GM12878 (cell line): ENCODE results near the gene COA3. TPM values are rescaled to one million over a fixed set of nuclear protein-coding genes. Genes with fewer than 3 reads are reported as not detected.
A peak's percentile ranks its signal among the peaks of the same experiment; 100 is the strongest.

Experiments used
- CBFB ChIP-seq: IDR thresholded peaks from 2 replicates; pipeline ENCODE4 v1.6.1; 2016; ENCODE audit warnings: antibody characterized with exemption, low read depth
- ETV6 ChIP-seq, 2 experiments: fragments of 450-650 bp in 1 of 2; IDR thresholded peaks in 1 of 2; conservative IDR thresholded peaks in 1 of 2; 2 replicates each; pipeline ENCODE4 v1.6.1; 2014; ENCODE audit warnings: antibody characterized with exemption in 1 of 2, borderline replicate concordance in 1 of 2, low read depth in 1 of 2, mild to moderate bottlenecking in 1 of 2, moderate library complexity in 1 of 2
- POLR2AphosphoS5 ChIP-seq: IDR thresholded peaks from 2 replicates; pipeline ENCODE4 v1.6.1; 2011; ENCODE audit warnings: mild to moderate bottlenecking, low read length, inconsistent platforms
- polyA plus RNA-seq, 11 experiments: library from polyadenylated mRNA; depleted of rRNA in 4 of 11; unstranded in 6 of 11; stranded (reverse) in 5 of 11; fragments of >200 nt; fragmentation: Nextera tagmentation in 4 of 11; fragmentation: Illumina TruSeq in 1 of 11; extraction: Ambion mirVana in 4 of 11; extraction: Trizol in 1 of 11; gene quantifications; 1 replicate in 1 of 11; 2 replicates in 10 of 11; pipeline versions ENCODE4 v1.2.1 to v1.2.3, GENCODE V29; 2011 to 2016; ENCODE audit warnings: inconsistent platforms in 2 of 11, missing spikeins in 2 of 11, low read depth in 1 of 11
- total RNA-seq, 4 experiments: library from RNA; depleted of rRNA in 3 of 4; stranded (reverse); fragments of >200 nt in 3 of 4; fragmentation: Illumina TruSeq in 1 of 4; extraction: Trizol in 1 of 4; gene quantifications; 2 replicates each; pipeline versions ENCODE4 v1.2.1 to v1.2.3, GENCODE V29; 2013 to 2021
- TF ChIP-seq, protein P1 (sequence below), 3 experiments: IDR thresholded peaks in 2 of 3; conservative IDR thresholded peaks in 1 of 3; 2 replicates each; pipeline ENCODE4 v1.5.1; 2011; ENCODE audit warnings: low read depth in 3 of 3, low read length in 3 of 3, mild to moderate bottlenecking in 3 of 3, control low read depth in 2 of 3, moderate library complexity in 2 of 3, inconsistent platforms in 1 of 3, mixed read lengths in 1 of 3; ENCODE audit not compliant: control insufficient read depth in 2 of 3, insufficient read depth in 1 of 3; ENCODE audit errors: extremely low read depth in 1 of 3
- TF ChIP-seq, protein P2 (sequence below): fragments of 450-650 bp; IDR thresholded peaks from 2 replicates; pipeline ENCODE4 v1.6.1; 2017; ENCODE audit warnings: mild to moderate bottlenecking, moderate library complexity

The COA3 gene
- total and polyA plus RNA-seq, 10 of the 15 experiments (the other 5 are each of a cell fraction or from before 2014, with no cell fraction given) = 45.2 to 161 (median 64.6) TPM

DNA sequence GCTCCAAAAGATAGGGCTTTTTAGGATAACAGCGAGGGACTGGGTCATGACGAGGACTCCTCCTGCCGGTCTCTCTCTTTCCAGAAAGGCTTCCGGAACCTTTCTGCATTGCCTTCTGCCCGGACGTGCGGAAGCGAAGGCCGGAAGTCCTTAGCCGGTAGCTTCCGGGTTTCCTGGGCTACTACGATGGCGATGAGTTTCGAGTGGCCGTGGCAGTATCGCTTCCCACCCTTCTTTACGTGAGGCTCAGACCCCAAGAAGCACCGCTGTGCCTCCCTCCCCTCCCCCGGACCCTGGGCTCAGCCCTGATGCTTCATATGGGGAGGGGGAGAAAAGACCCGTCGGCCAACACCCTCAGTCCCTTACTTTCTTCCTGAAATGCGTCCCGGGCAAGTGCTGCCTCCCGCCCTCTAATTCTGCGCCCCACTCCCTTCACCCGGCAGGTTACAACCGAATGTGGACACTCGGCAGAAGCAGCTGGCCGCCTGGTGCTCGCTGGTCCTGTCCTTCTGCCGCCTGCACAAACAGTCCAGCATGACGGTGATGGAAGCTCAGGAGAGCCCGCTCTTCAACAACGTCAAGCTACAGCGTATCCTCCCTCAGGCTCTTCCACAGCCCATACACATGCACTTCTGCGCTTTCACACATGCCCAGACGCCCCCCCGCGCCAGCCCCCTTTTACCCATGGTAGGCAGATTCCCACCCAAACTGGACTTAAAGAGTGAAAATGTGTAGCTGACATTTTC, 25.0 kb downstream of the COA3 start, which contains the start of gene VPS25 (continued):
- TF ChIP-seq POLR2AphosphoS5 = peak; percentile 98
- peak; percentile 50; the same call in 1 of the 2 replicates for TF ChIP-seq CBFB
- TF ChIP-seq, protein P1, sequence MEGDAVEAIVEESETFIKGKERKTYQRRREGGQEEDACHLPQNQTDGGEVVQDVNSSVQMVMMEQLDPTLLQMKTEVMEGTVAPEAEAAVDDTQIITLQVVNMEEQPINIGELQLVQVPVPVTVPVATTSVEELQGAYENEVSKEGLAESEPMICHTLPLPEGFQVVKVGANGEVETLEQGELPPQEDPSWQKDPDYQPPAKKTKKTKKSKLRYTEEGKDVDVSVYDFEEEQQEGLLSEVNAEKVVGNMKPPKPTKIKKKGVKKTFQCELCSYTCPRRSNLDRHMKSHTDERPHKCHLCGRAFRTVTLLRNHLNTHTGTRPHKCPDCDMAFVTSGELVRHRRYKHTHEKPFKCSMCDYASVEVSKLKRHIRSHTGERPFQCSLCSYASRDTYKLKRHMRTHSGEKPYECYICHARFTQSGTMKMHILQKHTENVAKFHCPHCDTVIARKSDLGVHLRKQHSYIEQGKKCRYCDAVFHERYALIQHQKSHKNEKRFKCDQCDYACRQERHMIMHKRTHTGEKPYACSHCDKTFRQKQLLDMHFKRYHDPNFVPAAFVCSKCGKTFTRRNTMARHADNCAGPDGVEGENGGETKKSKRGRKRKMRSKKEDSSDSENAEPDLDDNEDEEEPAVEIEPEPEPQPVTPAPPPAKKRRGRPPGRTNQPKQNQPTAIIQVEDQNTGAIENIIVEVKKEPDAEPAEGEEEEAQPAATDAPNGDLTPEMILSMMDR (IDR thresholded peaks at IDR 0.05 in 2 of 3, conservative IDR thresholded peaks at IDR 0.05 in 1 of 3; ENCODE audit: control insufficient read depth in 2 of 3, extremely low read depth in 1 of 3, insufficient read depth in 1 of 3, low read depth in 3 of 3, low read length in 3 of 3) = peak in 1 of 3 experiments; percentile 13; a peak in 1 of 6 replicates
- TF ChIP-seq ETV6 (conservative IDR thresholded peaks at IDR 0.05 in 1 of 2, IDR thresholded peaks at IDR 0.05 in 1 of 2; ENCODE audit: borderline replicate concordance in 1 of 2, low read depth in 1 of 2) = peak; percentile 31 to 94; a peak in 2 of 4 replicates
- TF ChIP-seq, protein P2, sequence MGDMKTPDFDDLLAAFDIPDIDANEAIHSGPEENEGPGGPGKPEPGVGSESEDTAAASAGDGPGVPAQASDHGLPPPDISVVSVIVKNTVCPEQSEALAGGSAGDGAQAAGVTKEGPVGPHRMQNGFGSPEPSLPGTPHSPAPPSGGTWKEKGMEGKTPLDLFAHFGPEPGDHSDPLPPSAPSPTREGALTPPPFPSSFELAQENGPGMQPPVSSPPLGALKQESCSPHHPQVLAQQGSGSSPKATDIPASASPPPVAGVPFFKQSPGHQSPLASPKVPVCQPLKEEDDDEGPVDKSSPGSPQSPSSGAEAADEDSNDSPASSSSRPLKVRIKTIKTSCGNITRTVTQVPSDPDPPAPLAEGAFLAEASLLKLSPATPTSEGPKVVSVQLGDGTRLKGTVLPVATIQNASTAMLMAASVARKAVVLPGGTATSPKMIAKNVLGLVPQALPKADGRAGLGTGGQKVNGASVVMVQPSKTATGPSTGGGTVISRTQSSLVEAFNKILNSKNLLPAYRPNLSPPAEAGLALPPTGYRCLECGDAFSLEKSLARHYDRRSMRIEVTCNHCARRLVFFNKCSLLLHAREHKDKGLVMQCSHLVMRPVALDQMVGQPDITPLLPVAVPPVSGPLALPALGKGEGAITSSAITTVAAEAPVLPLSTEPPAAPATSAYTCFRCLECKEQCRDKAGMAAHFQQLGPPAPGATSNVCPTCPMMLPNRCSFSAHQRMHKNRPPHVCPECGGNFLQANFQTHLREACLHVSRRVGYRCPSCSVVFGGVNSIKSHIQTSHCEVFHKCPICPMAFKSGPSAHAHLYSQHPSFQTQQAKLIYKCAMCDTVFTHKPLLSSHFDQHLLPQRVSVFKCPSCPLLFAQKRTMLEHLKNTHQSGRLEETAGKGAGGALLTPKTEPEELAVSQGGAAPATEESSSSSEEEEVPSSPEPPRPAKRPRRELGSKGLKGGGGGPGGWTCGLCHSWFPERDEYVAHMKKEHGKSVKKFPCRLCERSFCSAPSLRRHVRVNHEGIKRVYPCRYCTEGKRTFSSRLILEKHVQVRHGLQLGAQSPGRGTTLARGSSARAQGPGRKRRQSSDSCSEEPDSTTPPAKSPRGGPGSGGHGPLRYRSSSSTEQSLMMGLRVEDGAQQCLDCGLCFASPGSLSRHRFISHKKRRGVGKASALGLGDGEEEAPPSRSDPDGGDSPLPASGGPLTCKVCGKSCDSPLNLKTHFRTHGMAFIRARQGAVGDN = peak; percentile 63
